Measurements from ENCODE around the gene EIF2B2. TPM values are rescaled to one million over a fixed set of nuclear protein-coding genes. Genes with fewer than 3 reads are reported as not detected.

Gene EIF2B2
- polyA plus RNA-seq, 1 of the 3 experiments (the other 2 are of a cell fraction): 125 TPM

GRCh38 chr14:75016815-75017214, 14.1 kb downstream of the EIF2B2 start:
- no peaks in the 10 kb centered on the region for H3K9me3 ChIP-seq
- H3K27me3 ChIP-seq (ENCODE audit: insufficient read depth): no peaks in the 10 kb centered on the region
- no peaks in the 10 kb centered on the region for H3K9me2 ChIP-seq
- no peak overlapping the region for H3K9ac ChIP-seq
- no peak for TF ChIP-seq SIN3A (IDR thresholded peaks at IDR 0.05; ENCODE audit: borderline replicate concordance, low read depth, low read length)
- no peak for TF ChIP-seq USF1 (IDR thresholded peaks at IDR 0.05; ENCODE audit: borderline replicate concordance, low read depth)
- no peak for TF ChIP-seq PBX3 (IDR thresholded peaks at IDR 0.05)
- TF ChIP-seq TEAD4 (IDR thresholded peaks at IDR 0.05; ENCODE audit: borderline replicate concordance, insufficient read depth): no peak
- TF ChIP-seq YY1 (IDR thresholded peaks at IDR 0.05; ENCODE audit: low read depth): no peak
- TF ChIP-seq REST (IDR thresholded peaks at IDR 0.05; ENCODE audit: low read depth, low read length): no peak
- no peak for TF ChIP-seq EP300 (IDR thresholded peaks at IDR 0.05; ENCODE audit: borderline replicate concordance in 1 of 2, low read depth in 1 of 2, low read length in 1 of 2)
- no peak for TF ChIP-seq RAD21 (IDR thresholded peaks at IDR 0.05; ENCODE audit: low read length)
- TF ChIP-seq EZH2phosphoT487 (IDR thresholded peaks at IDR 0.05; ENCODE audit: borderline replicate concordance, low read depth): no peak
- H3K79me2 ChIP-seq (ENCODE audit: insufficient read depth): no peaks in the 10 kb centered on the region
- no peaks in the 10 kb centered on the region for H4K20me1 ChIP-seq (ENCODE audit: insufficient read depth)
- no peak overlapping the region for H2AFZ ChIP-seq (ENCODE audit: low read depth)
- DNase-seq: no peak
- H3K36me3 ChIP-seq (replicated peaks in 1 of 2; ENCODE audit: control insufficient read depth in 1 of 2, insufficient read depth in 2 of 2, low read length in 1 of 2): peaks cover 28 to 59% of the 10 kb centered on the region in 2 experiments
- no peak overlapping the region for H3K4me2 ChIP-seq
- no peak overlapping the region for H3K27ac ChIP-seq (ENCODE audit: low read depth in 2 of 2, low read length in 1 of 2)
- 86% methylated on average over 3 of the region's 3 CpGs for WGBS (ENCODE audit: low lambda C conversion rate)
- peaks cover 6% of the 10 kb centered on the region for H3F3A ChIP-seq (replicated peaks; ENCODE audit: insufficient read depth)
- H3K4me3 ChIP-seq (ENCODE audit: low read depth in 2 of 2, low read length in 1 of 2): no peak overlapping the region
- ChIA-PET POLR2A (no interaction called here), CTCF (interaction anchor here (1.0 to 1.2 kb wide), 3 partner anchors 10 to 111 kb away, joined by 3 to 4 read pairs (median 4); no protein-coding TSS in a partner anchor)
- peaks cover 0 to 4% of the 10 kb centered on the region in 2 experiments; a peak in 1 of 4 replicates for H3K4me1 ChIP-seq (ENCODE audit: control insufficient read depth in 1 of 2, insufficient read depth in 2 of 2, low read depth in 1 of 2, low read length in 1 of 2)

- no peak overlapping the region for H3K9ac ChIP-seq
- 99% methylated on average over 3 of the region's 3 CpGs for WGBS (ENCODE audit: low lambda C conversion rate)
- H3K4me3 ChIP-seq (ENCODE audit: low read depth in 2 of 2, low read length in 1 of 2): no peak overlapping the region
- H3K9me3 ChIP-seq: no peaks in the 10 kb centered on the region
- ChIA-PET POLR2A (interaction anchor here (0.7 kb wide), 1 partner anchor 525 kb away, joined by 3 read pairs; the partner anchor contains the start of gene ISCA2), CTCF (interaction anchor here (0.6 to 4.2 kb wide), 7 partner anchors 8 to 535 kb away, joined by 3 to 19 read pairs (median 3); no protein-coding TSS in a partner anchor)
- TF ChIP-seq ELF1 (IDR thresholded peaks at IDR 0.05) (no peak), FOSL2 (IDR thresholded peaks at IDR 0.05; ENCODE audit: borderline replicate concordance, low read depth) (no peak), RFX5 (IDR thresholded peaks at IDR 0.05; ENCODE audit: low read length) (no peak), YY1 (IDR thresholded peaks at IDR 0.05; ENCODE audit: low read depth) (no peak), NRF1 (IDR thresholded peaks at IDR 0.05; ENCODE audit: low read depth, low read length) (no peak), FOXJ3 (CRISPR knock-in tag; IDR thresholded peaks at IDR 0.05) (no peak), GATA2 (CRISPR knock-in tag; IDR thresholded peaks at IDR 0.05) (no peak), POLR2AphosphoS5 (IDR thresholded peaks at IDR 0.05; ENCODE audit: low read depth, low read length) (no peak), GABPA (IDR thresholded peaks at IDR 0.05; ENCODE audit: low read depth) (no peak), SIN3A (IDR thresholded peaks at IDR 0.05; ENCODE audit: borderline replicate concordance, low read depth, low read length) (no peak), SMC3 (IDR thresholded peaks at IDR 0.05; ENCODE audit: low read depth, low read length) (no peak), MAX (IDR thresholded peaks at IDR 0.05; ENCODE audit: low read depth) (no peak)
- H2AFZ ChIP-seq (ENCODE audit: low read depth): no peak overlapping the region
- H3K9me2 ChIP-seq: no peaks in the 10 kb centered on the region
- H3K4me1 ChIP-seq (ENCODE audit: control insufficient read depth in 1 of 2, insufficient read depth in 2 of 2, low read depth in 1 of 2, low read length in 1 of 2): no peaks in the 10 kb centered on the region
- no peak for DNase-seq
- no peaks in the 10 kb centered on the region for H3K27me3 ChIP-seq (ENCODE audit: insufficient read depth)
- H3K27ac ChIP-seq (ENCODE audit: low read depth in 2 of 2, low read length in 1 of 2): no peak overlapping the region
- peaks cover 7% of the 10 kb centered on the region for H3F3A ChIP-seq (replicated peaks; ENCODE audit: insufficient read depth)
- no peaks in the 10 kb centered on the region for H4K20me1 ChIP-seq (ENCODE audit: insufficient read depth)
- H3K36me3 ChIP-seq (replicated peaks in 1 of 2; ENCODE audit: control insufficient read depth in 1 of 2, insufficient read depth in 2 of 2, low read length in 1 of 2): peaks cover 40 to 50% of the 10 kb centered on the region in 2 experiments
- H3K79me2 ChIP-seq (ENCODE audit: insufficient read depth): no peaks in the 10 kb centered on the region
- no peak overlapping the region for H3K4me2 ChIP-seq
Measured at GRCh38 chr14:75018694-75019093, 16.0 kb downstream of the EIF2B2 start.

All from SK-N-SH (cell line).